SK-N-SH (cell line): Measurements from ENCODE around the gene GOLPH3. TPM values are rescaled to one million over a fixed set of nuclear protein-coding genes. Genes with fewer than 3 reads are reported as not detected.

Source experiments
- CTCF ChIA-PET: fragments of 300-600, 350-600 bp; formaldehyde crosslinking; extraction: SDS; loops from one replicate; lab custom pipeline; 2021; lab: Yijun Ruan, JAX
- POLR2A ChIA-PET: fragments of 350-600 bp; sonication (Branson Sonifier 250); formaldehyde crosslinking; extraction: SDS; loops from one replicate; lab custom pipeline; 2020; ENCODE audit warnings: antibody characterized with exemption, inconsistent platforms; lab: Yijun Ruan, JAX
- DNase-seq: peaks from one replicate; pipeline ENCODE4 v3.0.0; 2012
- H2AFZ ChIP-seq: fragments of 200-600 bp; sonication (generic); 2 replicates; pipeline ENCODE4 v1.8.1; 2016; ENCODE audit warnings: antibody characterized with exemption, mild to moderate bottlenecking, low read depth
- H3F3A ChIP-seq: fragments of 200-600 bp; sonication (generic); replicated peaks from 2 replicates; pipeline ENCODE3; 2016; ENCODE audit warnings: antibody characterized with exemption, mild to moderate bottlenecking; ENCODE audit not compliant: insufficient read depth
- H3K27ac ChIP-seq, 2 experiments: fragments of 200-500 bp in 1 of 2; fragments of 200-600 bp in 1 of 2; sonication (Bioruptor generic) in 1 of 2; sonication (generic), shearing (Covaris generic) in 1 of 2; 2 replicates each; pipeline versions ENCODE4 v1.5.1 to v1.6.1; 2014 to 2016; ENCODE audit warnings: low read depth in 2 of 2, inconsistent platforms in 1 of 2, low read length in 1 of 2, mild to moderate bottlenecking in 1 of 2, mixed read lengths in 1 of 2
- H3K27me3 ChIP-seq: fragments of 200-600 bp; sonication (generic), shearing (Covaris generic); 2 replicates; pipeline ENCODE4 v1.6.1; 2016; ENCODE audit warnings: mixed run types; ENCODE audit not compliant: insufficient read depth
- H3K36me3 ChIP-seq, 2 experiments: fragments of 200-500 bp in 1 of 2; fragments of 200-600 bp in 1 of 2; sonication (Bioruptor generic) in 1 of 2; sonication (generic) in 1 of 2; replicated peaks in 1 of 2; 2 replicates each; pipeline versions ENCODE3 to v1.5.1; 2014 to 2016; ENCODE audit warnings: low read length in 1 of 2, mild to moderate bottlenecking in 1 of 2; ENCODE audit not compliant: insufficient read depth in 2 of 2, control insufficient read depth in 1 of 2
- H3K4me1 ChIP-seq, 2 experiments: fragments of 200-500 bp in 1 of 2; fragments of 200-600 bp in 1 of 2; sonication (Bioruptor generic) in 1 of 2; sonication (generic), shearing (Covaris generic) in 1 of 2; 2 replicates each; pipeline versions ENCODE4 v1.5.1 to v1.6.1; 2014 to 2016; ENCODE audit warnings: low read depth in 1 of 2, low read length in 1 of 2, mixed run types in 1 of 2; ENCODE audit not compliant: insufficient read depth in 2 of 2, control insufficient read depth in 1 of 2
- H3K4me2 ChIP-seq: fragments of 200-600 bp; sonication (generic), shearing (Covaris generic); 2 replicates; pipeline ENCODE4 v1.6.1; 2017; ENCODE audit warnings: mixed run types
- H3K4me3 ChIP-seq, 2 experiments: fragments of 200-500 bp in 1 of 2; fragments of 200-600 bp in 1 of 2; sonication (Bioruptor generic) in 1 of 2; sonication (generic), shearing (Covaris generic) in 1 of 2; 2 replicates each; pipeline versions ENCODE4 v1.5.1 to v1.8.1; 2014 to 2016; ENCODE audit warnings: low read depth in 2 of 2, inconsistent platforms in 1 of 2, low read length in 1 of 2, mild to moderate bottlenecking in 1 of 2, mixed read lengths in 1 of 2, moderate library complexity in 1 of 2
- H3K79me2 ChIP-seq: fragments of 200-600 bp; sonication (generic); 2 replicates; pipeline ENCODE4 v1.8.1; 2017; ENCODE audit warnings: mild to moderate bottlenecking; ENCODE audit not compliant: insufficient read depth
- H3K9ac ChIP-seq: fragments of 200-600 bp; sonication (generic); 2 replicates; pipeline ENCODE4 v1.6.1; 2017; ENCODE audit warnings: mixed run types
- H3K9me2 ChIP-seq: fragments of 200-600 bp; sonication (generic); 2 replicates; pipeline ENCODE4 v1.6.1; 2017; ENCODE audit warnings: mixed run types
- H3K9me3 ChIP-seq: fragments of 200-600 bp; sonication (generic); 2 replicates; pipeline ENCODE4 v1.6.1; 2017; ENCODE audit warnings: mixed run types, mild to moderate bottlenecking, moderate library complexity
- H4K20me1 ChIP-seq: fragments of 200-600 bp; sonication (generic); 2 replicates; pipeline ENCODE4 v1.6.1; 2017; ENCODE audit warnings: mild to moderate bottlenecking, mixed run types; ENCODE audit not compliant: insufficient read depth
- CHD2 ChIP-seq: fragments of 150-350 bp; IDR thresholded peaks from 2 replicates; pipeline ENCODE4 v1.6.1; 2018; ENCODE audit warnings: low read length; ENCODE audit not compliant: partially characterized antibody
- ELF1 ChIP-seq: IDR thresholded peaks from 2 replicates; pipeline ENCODE4 v1.4.0; 2012
- GATA2 ChIP-seq: sonication (generic); formaldehyde crosslinking; IDR thresholded peaks from 2 replicates; pipeline ENCODE4 v1.5.0; 2020; ENCODE audit warnings: mild to moderate bottlenecking, missing genetic modification reagents
- NFIC ChIP-seq: IDR thresholded peaks from 2 replicates; pipeline ENCODE4 v1.4.0; 2012; ENCODE audit warnings: borderline replicate concordance
- POLR2AphosphoS5 ChIP-seq: IDR thresholded peaks from 2 replicates; pipeline ENCODE4 v1.6.1; 2012; ENCODE audit warnings: low read depth, low read length
- RFX5 ChIP-seq: IDR thresholded peaks from 2 replicates; pipeline ENCODE4 v1.6.1; 2012; ENCODE audit warnings: mild to moderate bottlenecking, improper control_type of control experiment, low read length
- SIN3A ChIP-seq: IDR thresholded peaks from 2 replicates; pipeline ENCODE4 v1.6.1; 2012; ENCODE audit warnings: low read depth, mild to moderate bottlenecking, low read length, moderate library complexity, borderline replicate concordance
- TAF1 ChIP-seq: IDR thresholded peaks from 2 replicates; pipeline ENCODE4 v1.6.1; 2012; ENCODE audit warnings: low read depth, mild to moderate bottlenecking, low read length, moderate library complexity, borderline replicate concordance
- TCF12 ChIP-seq: IDR thresholded peaks from 2 replicates; pipeline ENCODE4 v1.4.0; 2012
- USF1 ChIP-seq: IDR thresholded peaks from 2 replicates; pipeline ENCODE4 v1.4.0; 2012; ENCODE audit warnings: low read depth, borderline replicate concordance
- WGBS: methylation state at CpG from one replicate; pipeline ENCODE4 v1.1.6; 2017; ENCODE audit warnings: low lambda C conversion rate; 5-methylcytosine and 5-hydroxymethylcytosine counted together
- polyA plus RNA-seq, 3 experiments: library from polyadenylated mRNA; depleted of rRNA; stranded (reverse); fragments of >200 nt; gene quantifications; 2 replicates each; pipeline ENCODE4 v1.2.3, GENCODE V29; 2012
- TF ChIP-seq, protein P1 (sequence below): fragments of 200-600 bp; sonication (generic); IDR thresholded peaks from 2 replicates; pipeline ENCODE4 v1.6.1; 2017; ENCODE audit warnings: antibody characterized with exemption, mild to moderate bottlenecking, moderate library complexity
- TF ChIP-seq, protein P2 (sequence below): IDR thresholded peaks from 2 replicates; pipeline ENCODE4 v1.6.1; 2012; ENCODE audit warnings: mild to moderate bottlenecking, low read depth, low read length, moderate library complexity
- TF ChIP-seq, protein P3 (sequence below): IDR thresholded peaks from 2 replicates; pipeline ENCODE4 v1.4.0; 2012; ENCODE audit warnings: low read depth

Gene GOLPH3
- polyA plus RNA-seq, 1 of the 3 experiments (the other 2 are of a cell fraction) = 25.5 TPM

- no peak overlapping the region for H3K4me2 ChIP-seq
- no peaks in the 10 kb centered on the region for H3K79me2 ChIP-seq
- no peaks in the 10 kb centered on the region for H3K36me3 ChIP-seq
- DNase-seq = no peak
- TF ChIP-seq SIN3A (no peak), CHD2 (no peak), GATA2 (CRISPR knock-in tag) (no peak), POLR2AphosphoS5 (no peak), NFIC (no peak), ELF1 (no peak), TCF12 (no peak), RFX5 (no peak)
- TF ChIP-seq, protein P1, sequence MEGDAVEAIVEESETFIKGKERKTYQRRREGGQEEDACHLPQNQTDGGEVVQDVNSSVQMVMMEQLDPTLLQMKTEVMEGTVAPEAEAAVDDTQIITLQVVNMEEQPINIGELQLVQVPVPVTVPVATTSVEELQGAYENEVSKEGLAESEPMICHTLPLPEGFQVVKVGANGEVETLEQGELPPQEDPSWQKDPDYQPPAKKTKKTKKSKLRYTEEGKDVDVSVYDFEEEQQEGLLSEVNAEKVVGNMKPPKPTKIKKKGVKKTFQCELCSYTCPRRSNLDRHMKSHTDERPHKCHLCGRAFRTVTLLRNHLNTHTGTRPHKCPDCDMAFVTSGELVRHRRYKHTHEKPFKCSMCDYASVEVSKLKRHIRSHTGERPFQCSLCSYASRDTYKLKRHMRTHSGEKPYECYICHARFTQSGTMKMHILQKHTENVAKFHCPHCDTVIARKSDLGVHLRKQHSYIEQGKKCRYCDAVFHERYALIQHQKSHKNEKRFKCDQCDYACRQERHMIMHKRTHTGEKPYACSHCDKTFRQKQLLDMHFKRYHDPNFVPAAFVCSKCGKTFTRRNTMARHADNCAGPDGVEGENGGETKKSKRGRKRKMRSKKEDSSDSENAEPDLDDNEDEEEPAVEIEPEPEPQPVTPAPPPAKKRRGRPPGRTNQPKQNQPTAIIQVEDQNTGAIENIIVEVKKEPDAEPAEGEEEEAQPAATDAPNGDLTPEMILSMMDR = no peak
- TF ChIP-seq, protein P2, sequence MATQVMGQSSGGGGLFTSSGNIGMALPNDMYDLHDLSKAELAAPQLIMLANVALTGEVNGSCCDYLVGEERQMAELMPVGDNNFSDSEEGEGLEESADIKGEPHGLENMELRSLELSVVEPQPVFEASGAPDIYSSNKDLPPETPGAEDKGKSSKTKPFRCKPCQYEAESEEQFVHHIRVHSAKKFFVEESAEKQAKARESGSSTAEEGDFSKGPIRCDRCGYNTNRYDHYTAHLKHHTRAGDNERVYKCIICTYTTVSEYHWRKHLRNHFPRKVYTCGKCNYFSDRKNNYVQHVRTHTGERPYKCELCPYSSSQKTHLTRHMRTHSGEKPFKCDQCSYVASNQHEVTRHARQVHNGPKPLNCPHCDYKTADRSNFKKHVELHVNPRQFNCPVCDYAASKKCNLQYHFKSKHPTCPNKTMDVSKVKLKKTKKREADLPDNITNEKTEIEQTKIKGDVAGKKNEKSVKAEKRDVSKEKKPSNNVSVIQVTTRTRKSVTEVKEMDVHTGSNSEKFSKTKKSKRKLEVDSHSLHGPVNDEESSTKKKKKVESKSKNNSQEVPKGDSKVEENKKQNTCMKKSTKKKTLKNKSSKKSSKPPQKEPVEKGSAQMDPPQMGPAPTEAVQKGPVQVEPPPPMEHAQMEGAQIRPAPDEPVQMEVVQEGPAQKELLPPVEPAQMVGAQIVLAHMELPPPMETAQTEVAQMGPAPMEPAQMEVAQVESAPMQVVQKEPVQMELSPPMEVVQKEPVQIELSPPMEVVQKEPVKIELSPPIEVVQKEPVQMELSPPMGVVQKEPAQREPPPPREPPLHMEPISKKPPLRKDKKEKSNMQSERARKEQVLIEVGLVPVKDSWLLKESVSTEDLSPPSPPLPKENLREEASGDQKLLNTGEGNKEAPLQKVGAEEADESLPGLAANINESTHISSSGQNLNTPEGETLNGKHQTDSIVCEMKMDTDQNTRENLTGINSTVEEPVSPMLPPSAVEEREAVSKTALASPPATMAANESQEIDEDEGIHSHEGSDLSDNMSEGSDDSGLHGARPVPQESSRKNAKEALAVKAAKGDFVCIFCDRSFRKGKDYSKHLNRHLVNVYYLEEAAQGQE = no peak
- TF ChIP-seq, protein P3, sequence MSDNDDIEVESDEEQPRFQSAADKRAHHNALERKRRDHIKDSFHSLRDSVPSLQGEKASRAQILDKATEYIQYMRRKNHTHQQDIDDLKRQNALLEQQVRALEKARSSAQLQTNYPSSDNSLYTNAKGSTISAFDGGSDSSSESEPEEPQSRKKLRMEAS = no peak
- H3K27ac ChIP-seq = no peak overlapping the region
- H4K20me1 ChIP-seq = no peaks in the 10 kb centered on the region
- H3K4me3 ChIP-seq = no peak overlapping the region
- H3K9me2 ChIP-seq = no peaks in the 10 kb centered on the region
- H3K9ac ChIP-seq = no peak overlapping the region
- no peak overlapping the region for H2AFZ ChIP-seq
- no peaks in the 10 kb centered on the region for H3K27me3 ChIP-seq
- peaks cover 4 to 8% of the 10 kb centered on the region in 2 experiments; a peak in 2 of 4 replicates for H3K4me1 ChIP-seq
- H3F3A ChIP-seq = peaks cover 10% of the 10 kb centered on the region
- ChIA-PET POLR2A (no interaction called here), CTCF (interaction anchor here (0.9 kb wide), 1 partner anchor 9 kb away, joined by 3 read pairs; no protein-coding TSS in a partner anchor)
- WGBS = 81% methylated on average over 6 of the region's 6 CpGs
- H3K9me3 ChIP-seq = no peaks in the 10 kb centered on the region
These were observed 22.9 kb upstream of the GOLPH3 start for GRCh38 chr5:32197032-32197431.

DNA sequence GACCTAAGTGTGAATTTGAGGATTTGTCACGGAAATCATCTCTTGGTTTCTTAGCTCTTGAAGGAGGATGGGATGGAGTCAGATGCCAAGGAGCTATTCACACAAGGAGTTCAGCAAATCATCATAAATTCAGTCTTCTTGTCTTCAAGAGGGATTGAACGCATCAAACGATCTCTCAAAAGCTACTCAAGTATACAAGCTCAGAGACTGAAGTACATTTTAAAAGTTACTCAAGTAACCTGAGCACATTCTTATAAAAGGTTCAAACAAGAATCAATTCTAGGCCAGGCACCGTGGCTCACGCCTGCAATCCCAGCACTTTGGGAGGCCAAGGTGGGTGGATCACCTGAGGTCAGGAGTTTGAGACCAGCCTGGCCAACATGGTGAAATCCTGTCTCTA is 21.1 kb upstream of the GOLPH3 start:
- no peak overlapping the region for H3K27ac ChIP-seq
- no peaks in the 10 kb centered on the region for H3K9me2 ChIP-seq
- peaks cover 3% of the 10 kb centered on the region for H3F3A ChIP-seq
- H3K4me3 ChIP-seq = no peak overlapping the region
- no peaks in the 10 kb centered on the region for H3K79me2 ChIP-seq
- no peak for DNase-seq
- H3K4me1 ChIP-seq = peaks cover 4 to 10% of the 10 kb centered on the region in 2 experiments; a peak in 2 of 4 replicates
- H3K27me3 ChIP-seq = no peaks in the 10 kb centered on the region
- H3K9ac ChIP-seq = no peak overlapping the region
- ChIA-PET CTCF (no interaction called here), POLR2A (no interaction called here)
- H4K20me1 ChIP-seq = no peaks in the 10 kb centered on the region
- no peak overlapping the region for H2AFZ ChIP-seq
- no peaks in the 10 kb centered on the region for H3K9me3 ChIP-seq
- TF ChIP-seq, protein P1 = no peak
- no peak for TF ChIP-seq USF1
- TF ChIP-seq, protein P3 = no peak
- no peak for TF ChIP-seq TAF1
- H3K4me2 ChIP-seq = no peak overlapping the region
- H3K36me3 ChIP-seq = no peaks in the 10 kb centered on the region
- 94% methylated on average over 5 of the region's 5 CpGs for WGBS
